Measurements from ENCODE around the gene RNF121.

The RNF121 gene

DNA sequence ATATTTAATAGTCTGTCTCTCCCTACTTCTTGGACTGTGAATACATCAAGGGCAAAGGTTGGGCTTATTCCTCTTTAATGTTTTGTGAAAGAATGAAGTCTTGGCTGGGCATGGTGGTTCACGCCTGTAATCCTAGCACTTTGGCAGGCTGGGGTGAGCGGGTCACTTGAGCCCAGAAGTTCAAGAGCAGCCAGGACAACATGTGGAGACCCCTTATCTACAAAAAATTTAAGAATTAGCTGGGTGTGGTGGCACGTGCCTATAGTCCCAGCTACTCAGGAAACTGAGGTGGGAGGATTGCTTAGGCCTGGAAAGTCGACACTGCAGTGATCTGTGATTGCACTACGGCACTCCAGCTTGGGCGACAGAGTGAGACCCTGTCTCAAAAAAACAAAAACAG, 20.2 kb downstream of the RNF121 start:
- Mint-ChIP-seq H3K4me1 (ENCODE audit: low read depth) (peaks cover 24% of the 10 kb centered on the region), H3K27me3 (no peaks in the 10 kb centered on the region), H3K36me3 (ENCODE audit: low read depth) (peaks cover 23% of the 10 kb centered on the region), H3K4me3 (no peak overlapping the region), H3K9me3 (no peaks in the 10 kb centered on the region), H3K27ac (no peak overlapping the region)

DNA sequence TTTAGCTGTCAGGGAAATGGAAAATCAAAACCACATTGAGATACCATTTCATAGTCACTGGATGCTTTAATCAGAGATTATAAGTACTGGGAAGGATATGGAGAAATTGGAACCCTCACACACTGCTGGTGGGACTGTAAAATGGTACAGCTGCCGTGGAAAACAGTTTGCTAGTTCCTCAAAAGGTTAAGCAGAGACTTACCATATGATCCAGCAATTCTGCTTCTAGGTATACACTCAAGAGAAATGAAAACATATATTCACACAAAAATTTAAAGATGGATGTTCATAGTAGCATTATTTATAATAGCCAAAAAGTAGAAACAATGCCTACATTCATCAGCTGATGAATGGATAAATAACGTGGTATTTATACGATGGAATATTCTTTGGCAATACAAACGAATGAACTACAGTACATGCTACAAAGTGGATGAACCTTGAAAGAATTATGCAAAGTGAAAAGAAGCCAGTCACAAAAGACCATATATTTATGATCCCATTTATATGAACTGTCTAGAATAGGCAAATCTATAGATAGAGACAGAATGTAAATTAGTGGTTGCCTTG, 23.0 kb downstream of the RNF121 start:
- H3K36me3 Mint-ChIP-seq (ENCODE audit: low read depth): peaks cover 8% of the 10 kb centered on the region
- H3K4me1 Mint-ChIP-seq (ENCODE audit: low read depth): peaks cover 17% of the 10 kb centered on the region
- no peak overlapping the region for H3K4me3 Mint-ChIP-seq
- no peaks in the 10 kb centered on the region for H3K9me3 Mint-ChIP-seq
- no peaks in the 10 kb centered on the region for H3K27me3 Mint-ChIP-seq
- H3K27ac Mint-ChIP-seq: no peak overlapping the region

DNA sequence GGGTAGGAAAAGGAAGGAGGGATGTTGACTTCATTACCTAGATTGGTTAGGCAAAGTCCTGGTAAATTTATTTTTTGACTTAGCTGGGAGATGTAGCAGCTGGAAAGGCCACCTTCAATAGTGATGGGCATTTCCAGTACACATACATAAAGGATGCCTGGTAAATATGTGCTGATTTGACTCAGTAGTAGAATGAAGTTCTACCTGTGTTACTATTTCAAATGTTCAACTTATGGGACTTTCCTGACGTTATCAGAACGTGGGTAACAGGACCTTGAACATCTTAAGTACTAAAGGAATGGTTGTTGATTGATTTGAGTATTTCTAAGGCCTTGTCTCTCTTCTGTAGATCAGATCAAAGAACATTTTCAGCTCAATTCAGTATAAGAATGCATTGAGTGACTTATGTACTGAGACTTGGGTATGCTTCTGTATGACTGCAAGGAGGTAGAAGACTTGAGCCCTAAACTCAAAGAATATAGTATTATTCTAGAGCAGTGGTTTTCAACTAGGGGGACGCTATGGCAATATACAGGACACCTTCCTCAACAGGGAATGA, 27.1 kb downstream of the RNF121 start:
- Mint-ChIP-seq H3K36me3 (ENCODE audit: low read depth) (peaks cover 15% of the 10 kb centered on the region), H3K4me3 (no peak overlapping the region), H3K27ac (no peak overlapping the region), H3K4me1 (ENCODE audit: low read depth) (peaks cover 10% of the 10 kb centered on the region), H3K9me3 (no peaks in the 10 kb centered on the region), H3K27me3 (no peaks in the 10 kb centered on the region)

DNA sequence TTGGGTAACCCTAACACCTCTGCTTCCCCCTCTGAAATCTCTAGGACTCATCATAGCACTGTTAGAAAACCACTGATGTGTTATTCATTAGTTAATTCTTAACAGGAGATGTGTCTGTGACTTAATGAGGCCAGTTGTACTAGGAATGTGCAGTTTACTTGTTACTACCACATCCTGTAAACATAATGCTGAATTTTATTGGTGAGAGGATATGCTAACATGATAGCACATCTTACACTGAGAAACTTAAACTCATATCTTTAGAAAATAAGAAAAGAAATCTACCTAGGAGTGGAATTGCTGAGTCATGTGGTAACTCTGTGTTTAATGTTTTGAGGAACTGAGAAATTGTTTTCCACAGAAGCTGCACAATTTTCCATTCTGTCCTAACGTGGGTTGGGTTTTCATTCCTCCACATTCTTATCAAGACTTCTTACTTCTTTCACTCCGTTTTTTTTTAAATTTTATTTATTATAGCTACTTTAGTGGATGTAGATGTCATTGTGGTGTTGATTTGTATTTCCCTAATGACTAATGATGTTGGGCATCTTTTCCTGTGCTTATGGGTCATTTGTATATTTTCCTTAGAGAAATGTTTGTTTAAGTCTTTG, 33.7 kb downstream of the RNF121 start:
- peaks cover 26% of the 10 kb centered on the region for H3K4me1 Mint-ChIP-seq (ENCODE audit: low read depth)
- no peaks in the 10 kb centered on the region for H3K27me3 Mint-ChIP-seq
- H3K36me3 Mint-ChIP-seq (ENCODE audit: low read depth): peaks cover 48% of the 10 kb centered on the region
- peak overlapping the region; percentile 42 for H3K4me3 Mint-ChIP-seq
- peak overlapping the region; percentile 76 for H3K27ac Mint-ChIP-seq
- no peaks in the 10 kb centered on the region for H3K9me3 Mint-ChIP-seq

DNA sequence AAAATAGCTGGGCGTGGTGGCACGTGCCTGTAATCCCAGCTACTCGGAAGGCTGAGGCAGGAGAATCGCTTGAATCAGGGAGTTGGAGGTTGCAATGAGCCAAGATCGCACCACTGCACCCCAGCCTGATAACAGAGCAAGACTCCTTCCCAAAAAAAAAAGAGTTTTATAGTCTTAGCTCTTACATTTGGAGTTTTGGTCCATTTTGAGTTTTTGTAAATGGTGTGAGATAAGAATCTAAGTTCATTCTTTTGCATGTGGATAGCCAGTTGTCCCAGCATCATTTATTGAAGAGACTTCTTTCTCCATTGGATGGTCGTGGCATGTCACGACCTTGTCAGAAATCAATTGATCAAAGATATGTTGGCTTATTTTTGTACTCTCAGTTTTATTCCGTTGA, 34.6 kb downstream of the RNF121 start:
- Mint-ChIP-seq H3K4me3 (no peak overlapping the region), H3K4me1 (ENCODE audit: low read depth) (peaks cover 26% of the 10 kb centered on the region), H3K27ac (peak overlapping the region; percentile 14), H3K36me3 (ENCODE audit: low read depth) (peaks cover 53% of the 10 kb centered on the region), H3K27me3 (no peaks in the 10 kb centered on the region), H3K9me3 (no peaks in the 10 kb centered on the region)

DNA sequence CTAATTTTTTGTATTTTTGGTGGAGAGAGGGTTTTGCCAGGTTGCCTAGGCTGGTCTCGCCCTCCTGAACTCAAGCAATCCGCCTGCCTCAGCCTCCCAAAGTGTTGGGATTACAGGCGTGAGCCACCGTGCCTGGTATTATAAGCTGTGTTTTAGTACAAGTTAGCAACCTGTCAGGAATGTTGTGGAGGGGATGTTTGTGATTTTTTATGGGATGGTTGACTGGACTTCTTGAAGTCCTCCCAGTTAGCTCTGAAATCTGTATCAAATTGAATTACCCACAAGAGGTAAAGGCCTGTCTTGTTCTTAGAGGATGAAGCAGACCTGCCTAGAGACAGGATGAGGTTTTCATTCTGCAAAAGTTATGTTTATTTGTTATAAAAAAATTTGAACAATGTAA, 35.8 kb downstream of the RNF121 start:
- peaks cover 26% of the 10 kb centered on the region for H3K4me1 Mint-ChIP-seq (ENCODE audit: low read depth)
- no peaks in the 10 kb centered on the region for H3K27me3 Mint-ChIP-seq
- H3K36me3 Mint-ChIP-seq (ENCODE audit: low read depth): peaks cover 55% of the 10 kb centered on the region
- no peak overlapping the region for H3K27ac Mint-ChIP-seq
- H3K9me3 Mint-ChIP-seq: no peaks in the 10 kb centered on the region
- no peak overlapping the region for H3K4me3 Mint-ChIP-seq

DNA sequence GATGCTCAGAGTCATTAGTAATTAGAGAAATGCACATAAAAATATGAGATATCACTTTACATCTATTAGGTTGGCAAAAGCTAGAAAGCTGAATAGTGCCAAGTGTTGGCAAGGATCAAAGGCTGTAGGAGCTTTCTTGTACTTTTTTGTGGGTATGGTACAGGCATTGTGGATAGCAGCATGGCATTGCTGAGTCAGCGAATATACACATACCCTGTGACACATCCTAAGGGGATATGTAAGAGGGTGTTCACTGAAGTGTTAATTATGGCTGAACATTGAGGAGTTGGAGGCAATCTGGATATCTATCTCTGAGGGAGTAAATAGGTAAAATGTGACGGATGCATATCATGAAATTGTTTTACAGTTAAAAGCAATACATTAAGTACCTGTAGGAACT, 42.8 kb downstream of the RNF121 start:
- Mint-ChIP-seq H3K27me3 (no peaks in the 10 kb centered on the region), H3K4me3 (no peak overlapping the region), H3K9me3 (no peaks in the 10 kb centered on the region), H3K36me3 (ENCODE audit: low read depth) (peaks cover 31% of the 10 kb centered on the region), H3K27ac (no peak overlapping the region), H3K4me1 (ENCODE audit: low read depth) (peaks cover 9% of the 10 kb centered on the region)

DNA sequence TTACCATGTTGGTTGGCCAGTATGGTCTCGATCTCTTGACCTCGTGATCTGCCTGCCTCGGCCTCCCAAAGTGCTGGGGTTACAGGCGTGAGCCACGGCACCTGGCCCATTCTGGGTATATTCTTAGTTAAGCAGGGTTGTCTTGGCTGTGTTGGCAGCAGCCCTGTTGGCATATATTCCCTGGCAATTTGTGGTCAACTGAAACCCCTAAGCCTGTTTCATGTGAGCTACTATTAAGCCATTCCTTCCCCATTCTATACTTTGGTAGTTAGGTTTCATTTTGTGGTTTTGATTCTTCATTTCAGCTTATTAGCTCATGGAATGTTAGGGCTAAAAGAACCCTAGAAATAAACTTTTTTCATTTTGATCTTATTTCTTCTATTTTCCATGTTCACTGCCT, 47.7 kb downstream of the RNF121 start:
- H3K4me3 Mint-ChIP-seq: no peak overlapping the region
- H3K36me3 Mint-ChIP-seq (ENCODE audit: low read depth): peaks cover 30% of the 10 kb centered on the region
- no peaks in the 10 kb centered on the region for H3K27me3 Mint-ChIP-seq
- H3K4me1 Mint-ChIP-seq (ENCODE audit: low read depth): no peaks in the 10 kb centered on the region
- H3K27ac Mint-ChIP-seq: no peak overlapping the region
- H3K9me3 Mint-ChIP-seq: no peaks in the 10 kb centered on the region

DNA sequence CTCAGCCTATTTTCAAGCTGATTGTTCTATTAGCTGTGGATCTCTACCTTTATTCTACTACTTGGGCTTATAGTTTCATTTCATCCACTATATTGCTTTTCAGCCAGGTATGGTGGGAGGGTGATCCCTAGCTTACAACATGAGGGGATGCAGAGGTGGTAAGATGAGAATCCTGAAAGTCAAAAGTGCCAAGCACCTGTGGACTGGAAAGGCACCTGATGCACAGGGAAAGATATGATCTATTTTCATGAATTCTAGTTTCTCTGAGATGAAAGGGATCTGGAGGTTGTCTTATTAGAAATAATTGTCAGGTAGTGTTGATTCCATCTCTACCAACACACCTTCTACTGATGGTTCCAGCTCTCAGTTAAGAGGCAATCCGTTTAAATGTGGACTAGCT, 48.2 kb downstream of the RNF121 start:
- Mint-ChIP-seq H3K4me1 (ENCODE audit: low read depth) (no peaks in the 10 kb centered on the region), H3K27me3 (no peaks in the 10 kb centered on the region), H3K36me3 (ENCODE audit: low read depth) (peaks cover 29% of the 10 kb centered on the region), H3K9me3 (no peaks in the 10 kb centered on the region), H3K27ac (no peak overlapping the region), H3K4me3 (no peak overlapping the region)

DNA sequence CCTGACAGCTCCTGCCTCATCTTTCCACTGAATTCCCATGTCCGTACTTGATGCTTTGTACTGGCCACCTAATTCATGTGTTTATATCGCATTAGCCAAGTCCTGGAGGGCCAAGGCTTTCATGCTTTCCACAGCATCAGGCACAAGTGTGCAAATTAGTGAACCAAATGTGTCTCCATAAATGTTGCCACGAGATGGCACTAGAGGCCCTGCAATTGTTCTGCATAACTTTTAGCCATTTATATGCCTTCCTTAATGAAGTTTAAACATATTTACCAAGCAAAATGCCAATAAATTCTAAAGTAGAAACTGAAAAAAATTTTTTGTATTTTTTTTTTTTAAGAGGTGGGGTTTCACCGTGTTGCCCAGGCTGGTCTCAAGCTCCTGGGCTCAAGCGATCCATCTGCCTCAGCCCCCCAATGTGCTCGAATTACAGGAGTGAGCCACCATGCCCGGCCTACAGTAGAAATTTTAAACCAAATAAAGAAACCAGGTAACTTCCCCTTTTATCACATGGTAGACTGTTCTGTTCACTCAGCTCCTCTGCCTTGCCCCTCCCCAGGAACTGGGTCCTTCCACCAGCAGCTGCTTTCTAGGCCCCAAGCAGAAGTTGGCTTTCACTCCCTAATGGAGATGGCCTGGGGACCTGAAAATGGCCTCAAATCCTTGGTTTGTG, 49.0 kb downstream of the RNF121 start:
- H3K36me3 Mint-ChIP-seq (ENCODE audit: low read depth): peaks cover 35% of the 10 kb centered on the region
- H3K27ac Mint-ChIP-seq: no peak overlapping the region
- no peaks in the 10 kb centered on the region for H3K4me1 Mint-ChIP-seq (ENCODE audit: low read depth)
- H3K9me3 Mint-ChIP-seq: no peaks in the 10 kb centered on the region
- H3K4me3 Mint-ChIP-seq: no peak overlapping the region
- H3K27me3 Mint-ChIP-seq: no peaks in the 10 kb centered on the region

DNA sequence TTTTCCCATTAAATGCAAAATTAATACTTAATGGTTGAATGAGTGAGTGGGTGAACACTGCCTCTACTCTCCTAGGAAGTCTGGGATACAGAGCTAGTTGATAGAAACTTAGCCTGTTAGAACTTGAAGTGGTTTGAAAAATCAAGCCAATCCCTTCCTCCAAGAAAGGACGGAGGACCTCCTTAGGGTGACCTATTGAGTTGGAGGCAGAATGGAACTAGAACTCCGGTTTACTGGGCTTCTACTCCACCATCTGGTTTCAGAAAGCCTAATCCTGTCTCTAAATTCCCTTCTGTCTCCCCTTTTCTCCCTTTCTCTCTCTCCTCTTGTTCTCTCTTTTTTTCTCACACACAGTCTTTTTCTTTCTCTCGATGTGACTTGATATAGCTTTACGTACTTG, 50.2 kb downstream of the RNF121 start:
- Mint-ChIP-seq H3K4me1 (ENCODE audit: low read depth) (no peaks in the 10 kb centered on the region), H3K4me3 (no peak overlapping the region), H3K27ac (peak overlapping the region; percentile 43), H3K27me3 (no peaks in the 10 kb centered on the region), H3K36me3 (ENCODE audit: low read depth) (peaks cover 43% of the 10 kb centered on the region), H3K9me3 (no peaks in the 10 kb centered on the region)

DNA sequence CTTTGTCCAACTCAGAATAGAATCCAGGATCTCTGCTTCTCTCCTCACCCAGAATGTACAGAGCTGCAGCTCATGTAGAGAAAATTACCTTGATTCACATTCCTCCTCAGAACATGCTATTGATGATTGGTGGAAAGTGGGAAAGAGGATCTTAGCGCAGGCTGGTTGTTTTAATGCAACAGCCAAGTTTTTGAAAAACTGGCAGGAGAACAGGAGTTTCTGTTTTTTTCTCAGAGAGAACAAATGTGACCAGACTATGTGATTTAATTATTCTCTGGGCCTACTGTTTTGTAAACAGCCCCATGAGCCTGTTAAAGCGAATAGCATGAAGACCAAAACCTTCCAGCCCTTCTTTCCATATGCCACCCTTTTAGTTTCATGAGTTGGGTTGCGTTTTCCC, 50.8 kb downstream of the RNF121 start:
- no peaks in the 10 kb centered on the region for H3K9me3 Mint-ChIP-seq
- no peaks in the 10 kb centered on the region for H3K27me3 Mint-ChIP-seq

DNA sequence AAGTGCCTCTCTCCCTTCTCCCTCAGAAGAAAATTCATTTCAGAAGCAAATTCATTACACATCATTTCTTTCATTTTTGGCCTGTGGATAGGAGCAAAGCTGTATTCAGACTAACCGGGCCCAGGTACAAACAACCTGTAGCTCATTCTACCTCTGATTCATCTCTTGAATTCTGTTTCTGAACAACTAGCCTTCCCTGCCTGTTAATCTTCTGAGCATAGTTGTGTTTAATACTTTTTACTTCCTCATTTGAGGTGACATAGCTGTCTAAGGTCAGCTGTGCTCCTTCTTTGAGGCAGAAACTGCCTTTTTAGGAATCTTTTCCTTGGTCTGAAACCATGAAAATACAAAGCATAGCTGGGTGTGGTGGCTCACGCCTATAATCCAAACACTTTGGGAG, 57.3 kb downstream of the RNF121 start:
- no peak overlapping the region for H3K27ac Mint-ChIP-seq
- H3K4me3 Mint-ChIP-seq: no peak overlapping the region
- peaks cover 6% of the 10 kb centered on the region for H3K4me1 Mint-ChIP-seq (ENCODE audit: low read depth)
- no peaks in the 10 kb centered on the region for H3K27me3 Mint-ChIP-seq
- H3K36me3 Mint-ChIP-seq (ENCODE audit: low read depth): peaks cover 35% of the 10 kb centered on the region
- no peaks in the 10 kb centered on the region for H3K9me3 Mint-ChIP-seq

More for the DNA sequence above, 50.8 kb downstream of the RNF121 start:
- H3K36me3 Mint-ChIP-seq (ENCODE audit: low read depth): peaks cover 42% of the 10 kb centered on the region
- no peak overlapping the region for H3K4me3 Mint-ChIP-seq
- peak overlapping the region; percentile 43 for H3K27ac Mint-ChIP-seq
- no peaks in the 10 kb centered on the region for H3K4me1 Mint-ChIP-seq (ENCODE audit: low read depth)

DNA sequence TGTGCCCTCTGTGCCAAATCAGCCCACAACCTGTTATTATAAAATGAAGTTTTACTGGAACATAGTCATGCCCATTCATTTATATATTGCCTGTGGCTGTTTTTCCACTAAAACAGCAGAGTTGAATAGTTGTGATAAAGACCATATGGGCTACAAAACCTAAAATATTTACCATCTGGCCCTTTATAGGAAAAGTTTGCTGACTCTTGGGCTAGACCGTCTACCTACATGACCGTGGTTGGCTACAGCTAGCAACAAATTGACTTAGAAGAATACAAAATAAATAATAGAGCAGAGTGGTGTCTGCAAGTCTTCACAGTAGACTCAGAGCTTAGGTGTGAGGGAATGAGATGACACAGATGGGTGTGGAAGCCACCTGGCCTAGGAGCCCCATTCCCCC, 58.7 kb downstream of the RNF121 start:
- Mint-ChIP-seq H3K9me3 (no peaks in the 10 kb centered on the region), H3K27ac (no peak overlapping the region), H3K27me3 (no peaks in the 10 kb centered on the region), H3K4me1 (ENCODE audit: low read depth) (peaks cover 16% of the 10 kb centered on the region), H3K36me3 (ENCODE audit: low read depth) (peaks cover 32% of the 10 kb centered on the region), H3K4me3 (no peak overlapping the region)

DNA sequence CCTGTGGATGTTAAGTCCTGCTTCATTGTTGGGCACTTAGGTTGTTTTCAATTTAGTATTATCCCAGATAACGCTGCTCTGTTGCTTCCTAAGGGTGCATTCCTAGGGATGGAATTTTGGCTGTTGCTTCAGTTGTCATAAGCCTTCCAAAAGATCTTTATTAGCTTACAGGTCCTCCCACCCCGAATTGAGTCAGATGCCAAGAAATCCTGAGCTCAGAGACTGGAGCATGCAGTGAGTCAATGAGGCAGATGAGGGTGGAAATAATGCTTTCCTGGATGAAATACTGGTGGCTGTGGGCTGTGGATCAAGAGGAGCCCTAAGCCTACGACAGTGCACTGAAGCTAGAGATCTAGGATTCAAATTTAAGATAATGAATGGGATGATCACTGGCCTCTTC, 59.2 kb downstream of the RNF121 start:
- H3K4me1 Mint-ChIP-seq (ENCODE audit: low read depth): peaks cover 18% of the 10 kb centered on the region
- H3K27me3 Mint-ChIP-seq: no peaks in the 10 kb centered on the region
- H3K27ac Mint-ChIP-seq: no peak overlapping the region
- no peaks in the 10 kb centered on the region for H3K9me3 Mint-ChIP-seq
- no peak overlapping the region for H3K4me3 Mint-ChIP-seq
- peaks cover 30% of the 10 kb centered on the region for H3K36me3 Mint-ChIP-seq (ENCODE audit: low read depth)
